Left renal pelvis (tissue), 4 donors: Measurements from ENCODE around the gene TEX55. TPM values are rescaled to one million over a fixed set of nuclear protein-coding genes. Genes with fewer than 3 reads are reported as not detected.

Experiments used
- polyA plus RNA-seq, 4 donors: library from polyadenylated mRNA; unstranded; fragments of 120-200 nt; gene quantifications; one replicate each; pipeline ENCODE4 v1.2.1, GENCODE V29; 2013; ENCODE audit not compliant: insufficient read length in 4 of 4

TEX55 gene
- polyA plus RNA-seq, 4 donors, result not detected

Other genes with a start within 250 kb of the TEX55 start
- 1 to 10 TPM; 1.9 to 6.4 (median 4.5) TPM for gene IGSF11, start 111.3 kb upstream of the TEX55 start, polyA plus RNA-seq
- gene UPK1B, start 27.4 kb downstream of the TEX55 start, polyA plus RNA-seq, result 10 to 100 TPM in 1 of 4 donors, 1 to 10 TPM in 2, under 1 TPM in 1; 0.26 to 18.9 (median 9.1) TPM
- gene B4GALT4, start 94.7 kb downstream of the TEX55 start, polyA plus RNA-seq, result 10 to 100 TPM; 26.7 to 37.1 (median 35.3) TPM
- 10 to 100 TPM; 11.1 to 15.3 (median 12.7) TPM for gene ARHGAP31, start 148.2 kb downstream of the TEX55 start, polyA plus RNA-seq